ENCODE results near the gene FRMD8.

The FRMD8 gene

DNA sequence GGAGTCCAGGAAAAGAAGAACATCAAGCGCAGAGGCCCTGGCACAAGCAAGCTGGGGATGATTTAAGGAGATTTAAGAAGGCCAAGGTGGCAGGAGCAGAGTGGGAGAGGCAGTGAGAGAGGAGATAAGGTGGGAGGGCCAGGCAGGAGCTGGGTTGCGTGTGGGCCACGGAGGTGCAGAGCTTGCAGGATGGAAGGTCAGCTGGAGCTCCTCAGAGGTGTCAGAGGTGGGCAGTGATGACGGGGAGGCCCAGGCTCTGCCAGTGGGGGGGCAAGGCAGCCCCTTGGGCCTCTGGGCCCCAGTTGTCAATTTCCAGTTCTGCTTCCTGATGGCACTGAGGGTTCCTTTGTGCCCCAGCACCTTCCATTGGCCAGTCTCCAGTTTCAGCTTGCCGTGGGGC is 6.5 kb downstream of the FRMD8 start:
- DNase-seq (ENCODE audit: low read depth in 3 of 3, low spot score in 1 of 3) = no peak

DNA sequence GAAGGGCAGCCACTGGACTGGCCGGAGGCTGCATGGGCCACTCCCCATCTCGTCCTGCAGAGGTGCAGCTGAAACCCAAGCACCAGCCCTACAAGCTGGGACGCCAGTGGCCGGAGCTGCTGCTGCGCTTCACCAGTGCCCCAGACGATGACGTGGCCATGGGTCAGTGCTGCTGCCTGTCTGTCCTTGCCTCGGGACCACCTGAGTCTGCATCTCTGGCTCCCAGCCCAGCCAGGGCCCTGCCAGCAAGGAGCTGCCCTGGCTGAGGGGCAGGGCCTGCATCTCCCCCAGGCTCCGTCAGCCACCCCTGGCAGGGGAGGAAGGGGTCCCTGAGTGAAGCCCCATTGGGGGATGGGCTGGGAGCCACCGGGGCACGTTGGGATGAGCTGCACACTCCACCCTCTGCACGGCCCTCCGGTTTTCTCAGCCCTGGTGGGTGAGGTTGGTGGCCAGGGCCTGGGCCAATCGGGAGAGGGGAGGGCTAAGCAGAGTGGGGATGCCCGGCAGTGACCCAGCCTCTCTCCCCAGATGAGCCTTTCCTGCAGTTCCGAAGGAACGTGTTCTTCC is 7.2 kb downstream of the FRMD8 start:
- no peak for DNase-seq (ENCODE audit: low read depth in 3 of 3, low spot score in 1 of 3)

DNA sequence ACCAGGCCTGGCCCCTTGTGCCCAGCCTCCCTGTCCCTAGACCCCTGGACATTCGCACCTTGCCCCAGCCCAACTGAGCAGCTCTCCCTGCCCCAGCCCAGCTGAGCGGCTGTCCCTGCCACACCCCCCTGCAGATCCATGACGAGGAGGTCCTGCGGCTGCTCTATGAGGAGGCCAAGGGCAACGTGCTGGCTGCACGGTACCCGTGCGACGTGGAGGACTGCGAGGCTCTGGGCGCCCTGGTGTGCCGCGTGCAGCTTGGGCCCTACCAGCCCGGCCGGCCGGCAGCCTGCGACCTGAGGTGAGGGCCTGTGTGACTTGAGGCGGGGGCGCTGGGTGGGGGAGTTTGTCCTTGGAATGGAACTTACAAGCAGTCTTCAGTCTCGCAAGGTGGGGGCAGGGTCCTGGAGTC is 7.7 kb downstream of the FRMD8 start:
- no peak for DNase-seq (ENCODE audit: low read depth in 3 of 3, low spot score in 1 of 3)

DNA sequence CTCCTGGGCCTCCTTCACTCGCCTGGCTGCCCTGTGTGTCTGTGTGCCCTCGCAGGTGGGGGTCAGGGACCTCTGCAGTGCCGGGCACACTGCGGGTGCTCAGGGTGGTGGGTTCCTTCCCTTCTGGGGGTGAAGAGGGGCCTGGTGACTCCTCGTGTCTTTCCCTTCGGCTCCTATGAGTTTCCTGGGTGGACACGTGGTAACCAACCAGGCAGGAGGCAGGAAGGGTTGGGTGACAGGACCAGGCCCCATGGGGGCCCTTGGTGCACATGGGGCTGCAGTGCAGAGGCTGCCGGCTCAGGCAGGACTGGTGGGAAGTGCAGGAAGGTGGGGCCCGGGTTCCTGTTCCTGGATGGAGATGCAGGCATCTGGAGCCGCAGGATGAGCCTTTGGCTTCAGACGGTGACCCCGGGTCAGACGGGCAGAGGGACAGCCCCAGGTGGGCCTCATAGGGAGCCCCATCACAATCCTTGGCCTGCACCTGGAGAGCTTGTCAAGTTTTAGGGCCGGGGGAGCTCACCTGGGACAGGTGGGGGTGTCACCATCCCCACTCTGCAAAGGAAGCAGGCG is 9.6 kb downstream of the FRMD8 start:
- no peak for DNase-seq (ENCODE audit: low read depth in 3 of 3, low spot score in 1 of 3)

DNA sequence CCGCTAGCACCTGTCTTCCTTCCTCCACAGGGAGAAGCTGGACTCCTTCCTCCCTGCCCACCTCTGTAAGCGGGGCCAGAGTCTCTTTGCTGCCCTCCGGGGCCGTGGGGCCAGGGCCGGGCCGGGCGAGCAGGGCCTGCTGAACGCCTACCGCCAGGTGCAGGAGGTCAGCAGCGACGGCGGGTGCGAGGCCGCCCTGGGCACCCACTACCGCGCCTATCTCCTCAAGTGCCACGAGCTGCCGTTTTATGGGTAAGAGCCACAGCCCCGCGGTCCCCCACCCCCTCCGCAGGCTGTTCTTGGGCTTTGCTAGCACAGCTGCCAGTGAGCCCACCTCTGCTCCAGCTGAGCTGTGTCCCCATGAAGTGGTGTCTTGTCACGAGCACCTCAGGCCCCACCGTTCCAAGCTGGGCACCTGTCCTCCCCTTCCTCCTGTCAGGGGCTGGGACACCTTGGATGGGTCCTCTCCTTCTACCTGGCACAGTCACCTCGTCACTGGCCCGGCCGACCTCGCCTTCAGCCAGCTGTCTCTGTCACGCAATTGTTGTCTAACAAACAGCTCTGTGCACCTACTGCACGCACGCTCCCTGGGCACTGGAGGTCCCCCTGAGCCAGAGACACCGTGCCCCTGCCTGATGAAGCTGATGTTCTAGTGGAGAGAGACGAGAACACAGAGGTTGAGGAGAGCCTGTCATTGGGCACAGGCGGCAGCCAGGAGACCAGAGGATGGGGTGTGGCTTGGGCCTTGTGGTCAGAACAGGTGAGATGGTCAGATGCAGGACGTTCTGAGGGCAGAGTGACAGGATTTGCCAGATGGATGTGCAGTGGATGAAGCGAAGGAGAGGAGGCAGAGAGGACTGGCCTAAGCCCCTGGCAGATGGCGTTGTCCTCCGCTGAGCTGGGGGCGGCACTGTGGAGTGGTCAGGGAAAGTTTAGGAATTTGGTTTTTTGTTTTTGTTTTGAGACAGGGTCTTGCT is 10.6 kb downstream of the FRMD8 start:
- DNase-seq (ENCODE audit: low read depth in 3 of 3, low spot score in 1 of 3) = no peak

DNA sequence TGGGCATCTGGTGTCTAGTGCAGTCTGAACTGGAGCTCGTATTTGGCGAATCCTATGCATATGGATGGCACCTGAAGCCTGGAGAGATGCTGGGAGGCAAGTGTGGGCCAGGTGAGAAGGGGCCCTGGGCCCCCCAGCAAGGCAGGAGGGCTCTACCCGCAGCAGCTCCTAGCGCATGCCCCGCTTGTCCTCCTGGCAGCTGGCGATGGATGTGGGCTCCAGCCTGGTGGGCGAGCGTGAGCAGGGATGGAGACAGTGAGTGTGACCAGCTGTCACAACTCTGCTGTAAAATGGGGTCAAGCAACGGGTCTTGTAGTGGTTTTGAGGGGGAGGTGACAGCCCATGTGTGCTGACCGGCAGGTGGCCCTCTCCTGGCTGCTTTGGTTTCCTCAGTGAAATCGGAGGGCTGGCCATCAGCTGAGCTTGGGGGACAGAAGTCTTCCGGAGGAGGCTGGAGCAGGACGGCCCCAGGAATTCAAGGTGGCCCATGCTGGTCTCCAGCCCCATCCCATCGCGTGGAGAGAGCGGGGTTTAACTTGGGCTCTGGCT is 12.0 kb downstream of the FRMD8 start:
- no peak for DNase-seq (ENCODE audit: low read depth in 3 of 3, low spot score in 1 of 3)

DNA sequence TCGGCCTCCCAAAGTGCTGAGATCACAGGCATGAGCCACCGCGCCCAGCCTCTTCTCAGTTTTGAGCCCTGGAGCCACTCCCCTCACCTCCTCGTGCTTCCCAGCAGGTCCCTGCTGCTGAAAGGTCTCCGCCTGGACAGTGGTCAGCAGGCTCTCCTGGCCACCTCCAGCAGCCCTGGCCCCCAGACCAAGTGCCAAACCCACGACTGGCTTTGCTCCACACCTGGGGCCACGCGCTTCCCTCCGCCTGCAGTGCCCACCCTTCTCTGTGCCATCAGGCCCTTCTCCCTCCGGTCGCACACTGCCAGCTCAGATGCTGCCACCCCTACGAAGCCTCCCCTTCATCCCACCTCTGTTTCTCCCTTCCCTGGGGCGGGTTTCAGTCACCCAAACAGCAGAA is 12.8 kb downstream of the FRMD8 start:
- no peak for DNase-seq (ENCODE audit: low read depth in 3 of 3, low spot score in 1 of 3)

DNA sequence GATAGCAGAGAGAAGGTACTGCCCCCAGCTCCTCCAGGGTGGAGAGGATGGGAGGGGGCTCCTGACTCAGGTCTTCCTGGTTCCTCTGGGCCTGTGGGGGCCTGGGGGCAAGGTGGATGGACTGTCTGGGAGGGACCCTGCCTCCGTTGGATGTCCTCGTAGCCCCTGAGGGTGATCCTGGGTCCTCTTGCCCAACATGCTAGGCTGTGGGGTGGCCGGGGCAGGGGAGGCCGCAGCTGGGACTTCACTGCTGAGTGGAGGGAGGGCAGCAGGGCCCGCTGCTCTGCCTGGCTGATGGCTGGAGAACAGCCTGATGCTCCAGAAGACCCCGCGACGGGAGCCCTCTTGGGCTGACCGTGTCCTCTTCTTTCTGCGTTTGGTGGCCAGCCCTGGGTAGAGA is 13.4 kb downstream of the FRMD8 start:
- DNase-seq (ENCODE audit: low read depth in 3 of 3, low spot score in 1 of 3) = no peak

DNA sequence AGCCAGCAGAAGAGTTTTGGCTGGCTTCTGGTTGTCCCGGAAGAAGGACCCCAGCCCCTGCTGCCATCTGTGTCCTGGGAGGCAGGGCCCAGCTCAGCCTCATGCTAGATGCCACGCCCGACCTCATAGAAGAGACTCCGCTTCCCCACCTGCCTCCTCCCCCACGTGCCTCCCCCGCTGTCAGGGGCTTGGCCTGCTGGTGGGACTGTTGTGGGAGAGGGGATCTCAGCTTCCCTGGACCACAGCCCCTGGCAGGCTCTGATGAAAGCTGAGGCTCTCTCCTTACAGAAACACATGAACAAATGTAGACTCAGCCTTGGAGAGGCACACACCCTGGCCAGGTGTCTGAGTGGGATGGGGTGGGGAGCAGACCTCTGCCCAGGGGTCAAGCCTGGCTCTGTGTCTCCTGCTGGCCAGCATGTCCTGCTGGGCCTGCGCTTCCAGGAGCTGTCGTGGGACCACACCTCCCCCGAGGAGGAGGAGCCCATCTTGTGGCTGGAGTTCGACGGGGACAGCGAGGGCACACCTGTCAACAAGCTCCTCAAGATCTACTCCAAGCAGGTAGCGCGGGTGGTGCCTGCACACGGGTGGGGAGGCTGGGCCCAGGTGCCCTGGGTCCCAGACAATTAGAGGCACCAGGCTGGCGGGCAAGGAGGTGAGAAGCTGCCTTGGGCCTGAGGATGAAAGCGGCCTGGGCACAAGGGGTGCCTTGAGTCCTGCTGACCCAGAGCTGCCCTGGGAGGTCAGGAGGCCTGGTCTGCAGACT is 14.1 kb downstream of the FRMD8 start:
- DNase-seq (ENCODE audit: low read depth in 3 of 3, low spot score in 1 of 3) = no peak

DNA sequence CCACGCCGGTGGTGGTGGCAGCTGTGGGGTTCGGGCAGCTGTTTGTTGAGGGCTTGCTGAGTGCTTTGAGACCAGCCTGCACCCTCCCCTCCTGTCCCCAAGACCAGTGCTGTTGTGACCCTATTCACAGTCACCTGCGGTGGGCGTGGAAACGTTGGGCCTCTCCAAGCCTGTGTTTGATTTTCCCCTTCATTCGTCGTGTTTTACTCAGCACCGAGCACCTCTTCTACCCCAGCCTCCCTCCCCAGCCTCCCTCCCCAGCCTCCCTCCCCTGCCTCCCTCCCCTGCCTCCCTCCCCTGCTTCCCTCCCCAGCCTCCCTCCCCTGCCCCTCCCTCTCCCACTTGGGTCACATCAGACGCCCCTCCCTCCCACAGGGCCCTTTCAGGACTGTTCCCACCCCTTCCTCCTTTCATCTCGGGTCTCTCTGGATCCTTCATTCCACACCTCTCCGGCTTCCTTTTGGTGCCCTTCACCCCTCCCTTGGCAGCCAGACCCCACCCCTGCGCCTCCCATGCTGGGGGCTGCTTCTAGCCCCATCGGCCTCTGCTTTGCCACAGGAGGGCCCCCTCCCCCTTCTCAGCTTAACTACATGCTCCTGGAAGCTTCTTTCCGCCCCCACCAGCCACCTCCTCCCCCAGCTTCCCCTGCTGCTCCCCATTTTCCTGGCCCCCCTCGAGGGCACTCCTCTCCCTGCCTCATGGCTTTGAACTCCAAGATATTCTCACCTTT is 14.8 kb downstream of the FRMD8 start:
- DNase-seq (ENCODE audit: low read depth in 3 of 3, low spot score in 1 of 3) = no peak

DNA sequence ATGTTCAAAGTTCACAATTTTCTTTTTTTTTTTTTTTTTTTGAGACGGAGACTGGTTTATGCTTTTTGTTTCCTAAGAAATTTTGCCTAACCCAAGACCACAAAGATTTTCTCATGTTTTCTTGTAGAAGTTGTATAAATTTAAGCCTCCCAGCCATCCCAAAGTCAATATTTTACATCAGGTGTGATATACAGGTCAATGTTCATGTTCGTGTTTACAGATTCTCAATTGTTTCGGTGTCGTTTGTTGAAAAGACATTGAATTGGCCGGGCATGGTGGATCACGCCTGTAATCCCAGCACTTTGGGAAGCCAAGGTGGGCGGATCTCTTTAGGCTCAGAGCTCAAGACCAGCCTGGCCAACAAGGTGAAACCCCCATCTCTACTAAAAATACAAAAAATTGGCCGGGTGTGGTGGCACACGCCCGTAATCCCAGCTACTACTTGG is 15.4 kb downstream of the FRMD8 start:
- DNase-seq (ENCODE audit: low read depth in 3 of 3, low spot score in 1 of 3) = no peak

DNA sequence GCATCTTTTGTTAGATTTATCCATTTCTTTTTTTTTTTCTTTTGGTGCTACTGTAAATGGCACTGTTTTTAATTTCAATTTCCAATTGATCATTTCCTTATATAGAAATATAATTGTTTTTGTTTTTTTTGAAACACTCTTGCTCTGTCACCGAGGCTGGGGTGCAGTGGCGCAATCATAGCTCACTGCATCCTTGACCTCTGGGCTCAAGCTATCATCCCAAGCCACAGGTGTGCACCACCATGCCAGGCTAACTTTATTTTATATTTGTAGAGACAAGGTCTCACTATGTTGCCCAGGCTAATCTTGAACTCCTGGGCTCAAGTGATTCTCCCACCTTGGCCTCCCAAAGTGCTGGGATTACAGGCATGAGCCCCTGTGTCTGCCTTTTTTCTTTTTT is 16.4 kb downstream of the FRMD8 start:
- DNase-seq (ENCODE audit: low read depth in 3 of 3, low spot score in 1 of 3) = no peak

DNA sequence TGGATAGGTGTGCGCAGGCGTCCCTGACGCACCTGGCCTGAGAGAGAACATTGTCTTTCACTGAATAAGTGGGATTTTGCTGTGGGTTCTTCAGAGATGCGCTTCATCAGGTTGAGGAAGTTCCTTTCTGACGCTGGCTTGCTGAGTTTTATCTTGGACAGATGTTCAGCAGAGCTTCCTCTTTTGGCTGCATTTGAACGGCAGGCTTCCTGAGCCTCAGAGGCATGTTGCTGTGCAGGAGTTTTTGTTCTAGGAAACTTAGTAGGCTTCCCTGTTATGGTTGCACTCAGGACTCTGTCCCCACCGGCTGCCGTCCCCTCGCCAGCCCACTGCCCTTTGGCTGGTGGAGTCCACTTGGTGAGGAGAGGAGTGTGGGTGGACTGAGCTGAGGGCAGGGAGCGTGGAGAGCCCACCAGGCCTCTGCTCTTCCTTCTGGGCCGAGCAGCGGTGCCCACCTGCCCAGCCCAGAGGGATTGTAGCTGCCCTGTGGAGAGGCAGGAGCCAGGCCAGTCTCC is 17.2 kb downstream of the FRMD8 start:
- DNase-seq (ENCODE audit: low read depth in 3 of 3, low spot score in 1 of 3) = no peak

DNA sequence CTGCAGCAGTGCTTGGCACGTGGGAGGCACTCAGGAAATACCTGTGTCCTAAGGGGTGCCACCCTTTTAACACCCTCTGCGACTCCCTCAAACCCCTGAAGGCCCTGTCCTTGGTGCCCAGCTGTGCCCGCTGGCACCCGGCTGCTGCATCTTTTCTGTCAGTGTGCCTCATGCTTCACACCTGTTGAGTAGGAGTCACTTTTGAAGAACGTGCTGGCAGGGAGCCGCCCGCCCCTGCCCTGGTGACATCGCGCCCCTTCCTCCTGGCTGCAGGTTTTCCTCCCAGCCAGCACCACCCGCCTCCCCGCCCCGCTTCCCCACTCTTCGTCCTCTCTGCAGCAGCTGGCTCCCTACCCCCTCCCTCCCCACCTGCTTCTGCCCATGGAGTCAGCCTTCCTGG is 17.8 kb downstream of the FRMD8 start:
- DNase-seq (ENCODE audit: low read depth in 3 of 3, low spot score in 1 of 3) = no peak

DNA sequence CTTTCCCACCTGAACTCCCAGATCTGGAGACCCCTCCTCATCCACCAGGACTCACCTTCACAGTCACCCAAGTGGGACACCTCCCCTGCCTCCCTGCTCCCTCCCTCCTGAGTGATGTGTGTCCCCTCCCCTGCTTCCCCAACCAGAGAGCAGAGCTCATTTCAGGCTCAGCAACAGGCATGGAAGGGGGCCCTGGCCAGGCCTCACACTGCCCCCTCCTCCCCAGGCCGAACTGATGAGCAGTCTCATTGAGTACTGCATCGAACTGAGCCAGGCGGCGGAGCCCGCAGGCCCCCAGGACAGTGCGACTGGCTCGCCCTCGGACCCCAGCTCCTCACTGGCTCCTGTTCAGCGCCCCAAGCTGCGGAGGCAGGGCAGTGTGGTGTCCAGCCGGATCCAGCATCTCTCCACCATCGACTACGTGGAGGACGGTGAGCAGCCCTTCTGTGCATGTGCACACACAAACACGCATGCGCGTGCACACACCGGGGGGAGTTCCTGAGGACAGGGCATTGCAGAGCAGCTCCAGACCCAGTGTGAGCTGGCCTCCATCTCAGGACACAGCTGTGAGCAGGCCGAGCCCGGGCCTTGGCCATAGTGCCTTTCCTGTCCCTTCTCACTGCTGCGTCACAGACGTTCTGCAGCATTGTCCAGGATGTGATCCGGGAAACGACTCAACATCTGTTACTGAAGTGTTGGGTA is 18.4 kb downstream of the FRMD8 start:
- DNase-seq (ENCODE audit: low read depth in 3 of 3, low spot score in 1 of 3) = no peak

DNA sequence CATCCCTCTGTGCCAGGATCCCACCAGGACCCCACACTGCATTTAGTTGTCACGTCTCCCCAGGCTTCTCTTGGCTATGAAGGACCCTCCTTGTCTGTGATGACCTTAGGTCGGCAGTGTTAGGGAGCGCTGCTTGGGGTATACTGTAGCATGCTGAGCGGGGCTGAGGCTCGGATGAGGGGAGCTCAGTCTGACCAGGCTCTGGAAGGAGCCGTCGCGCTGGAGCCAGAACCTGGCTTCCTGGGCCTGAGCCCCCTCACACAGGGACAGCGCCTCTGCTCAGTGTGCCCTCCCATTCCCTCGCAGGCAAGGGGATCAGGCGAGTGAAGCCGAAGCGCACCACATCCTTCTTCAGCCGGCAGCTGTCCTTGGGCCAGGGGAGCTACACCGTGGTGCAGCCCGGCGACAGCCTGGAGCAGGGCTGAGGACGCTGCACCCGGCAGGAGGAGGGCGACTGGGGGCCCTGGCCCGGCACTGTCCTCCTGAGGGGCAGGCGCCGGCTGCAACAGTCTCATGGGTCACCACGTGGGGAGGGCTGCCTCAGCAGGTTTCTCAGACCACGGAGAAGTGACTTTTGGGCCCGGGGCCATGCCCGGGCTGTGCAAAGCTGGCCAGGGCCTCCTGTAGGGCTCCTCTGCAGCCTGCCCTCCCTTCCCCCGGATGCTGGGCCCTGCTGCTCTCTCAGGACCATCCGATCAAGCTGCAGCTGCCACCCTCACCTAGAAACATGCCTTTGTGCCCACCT is 24.7 kb downstream of the FRMD8 start:
- no peak for DNase-seq (ENCODE audit: low read depth in 3 of 3, low spot score in 1 of 3)

DNA sequence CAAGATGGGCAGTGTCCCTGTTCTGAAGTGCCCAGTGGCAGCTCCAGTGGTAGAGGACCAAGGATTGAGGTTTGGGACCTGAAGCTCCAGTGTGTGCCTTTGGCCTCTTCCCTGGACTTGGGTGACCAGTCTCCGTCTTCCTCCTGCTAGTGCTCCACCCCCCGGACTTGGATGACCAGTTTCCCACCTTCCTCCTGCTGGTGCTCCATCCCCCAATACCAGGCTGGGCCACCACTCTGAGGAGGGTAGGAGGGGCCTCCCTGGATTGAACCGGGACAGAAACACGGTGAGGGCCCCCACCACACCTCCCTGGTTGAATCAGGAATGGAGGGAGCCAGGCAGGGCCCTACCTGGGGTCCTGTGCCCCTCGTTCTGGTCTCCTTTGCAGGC is 25.2 kb downstream of the FRMD8 start:
- no peak for DNase-seq (ENCODE audit: low read depth in 3 of 3, low spot score in 1 of 3)

DNA sequence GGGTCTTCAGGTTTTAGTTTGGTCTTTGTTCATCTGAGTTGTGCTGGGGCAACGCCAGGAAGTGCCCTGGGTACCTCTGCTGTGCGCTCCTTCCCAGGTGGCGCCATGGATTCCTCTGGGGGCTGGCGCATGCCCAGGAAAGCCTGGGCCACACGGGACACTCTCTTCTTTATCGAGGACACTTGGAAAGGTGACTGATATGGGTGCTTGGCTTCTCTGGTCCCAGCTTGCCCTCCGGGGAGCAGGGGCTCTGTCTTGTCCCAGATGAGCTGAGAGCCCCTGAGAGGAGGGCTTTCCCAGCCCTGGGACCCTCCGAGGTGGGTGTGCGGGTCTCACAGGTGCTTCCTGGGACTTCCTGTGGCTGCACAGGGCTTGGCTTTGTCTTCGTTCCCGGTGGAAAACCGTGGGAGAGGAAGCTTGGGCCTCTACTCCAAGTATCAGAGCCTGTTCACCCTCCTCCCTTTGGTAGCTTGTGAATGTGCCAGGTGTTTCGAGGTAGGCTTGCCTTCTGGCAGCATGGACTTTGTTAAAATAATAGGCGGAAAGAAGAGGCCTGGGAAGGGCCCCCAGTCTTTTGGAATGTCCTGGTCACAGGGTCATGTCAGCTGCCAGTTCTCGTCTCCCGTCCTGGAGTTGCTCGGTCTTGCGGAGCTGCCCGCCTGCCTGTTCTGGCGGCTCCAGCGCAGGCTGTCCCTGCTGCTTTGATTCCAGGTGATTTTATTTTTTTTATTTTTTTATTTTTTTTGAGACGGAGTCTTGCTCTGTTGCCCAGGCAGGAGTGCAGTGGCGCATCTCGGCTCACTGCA is 26.0 kb downstream of the FRMD8 start:
- DNase-seq (ENCODE audit: low read depth in 3 of 3, low spot score in 1 of 3) = no peak
